Spinal cord (tissue), 10 donors: ENCODE measurements around the gene GTPBP6. TPM values are rescaled to one million over a fixed set of nuclear protein-coding genes. Genes with fewer than 3 reads are reported as not detected.
"Not testable (repeated sequence)": the region's sequence is repeated elsewhere in the genome, so short reads cannot be mapped to it uniquely, and the experiment has no call there.

Experiments
- DNase-seq, 6 donors: peaks; one replicate each; pipeline versions ENCODE4 v3.0.0 to v3.0.0-alpha.2; 2013 to 2015; ENCODE audit warnings: low spot score in 6 of 6, low read depth in 4 of 6
- H3K27ac ChIP-seq: one replicate; pipeline ENCODE4 v1.5.1; 2013; ENCODE audit warnings: low read depth, low read length, control low read depth
- H3K27me3 ChIP-seq: one replicate; pipeline ENCODE4 v1.6.1; 2013; ENCODE audit warnings: low read length; ENCODE audit not compliant: control insufficient read depth, insufficient read depth
- H3K36me3 ChIP-seq: one replicate; pipeline ENCODE4 v1.6.1; 2013; ENCODE audit warnings: low read length; ENCODE audit not compliant: control insufficient read depth, insufficient read depth
- H3K4me1 ChIP-seq: one replicate; pipeline ENCODE4 v1.6.1; 2013; ENCODE audit warnings: low read length; ENCODE audit not compliant: control insufficient read depth, insufficient read depth
- H3K4me3 ChIP-seq: one replicate; pipeline ENCODE4 v1.5.1; 2013; ENCODE audit warnings: low read depth, low read length, control low read depth
- H3K9me3 ChIP-seq: one replicate; pipeline ENCODE4 v1.6.1; 2013; ENCODE audit warnings: low read length; ENCODE audit not compliant: control insufficient read depth, insufficient read depth
- WGBS: methylation state at CpG from one replicate; pipeline ENCODE4 v1.1.5; 2013; ENCODE audit warnings: missing lambda C conversion rate; ENCODE audit not compliant: insufficient coverage; 5-methylcytosine and 5-hydroxymethylcytosine counted together
- polyA plus RNA-seq, 2 donors: library from polyadenylated mRNA; unstranded; fragments of 120-200 nt; gene quantifications; one replicate each; pipeline ENCODE4 v1.2.1, GENCODE V29; 2013; ENCODE audit not compliant: insufficient read length in 2 of 2
- total RNA-seq, 2 donors: library from RNA; depleted of rRNA in 1 of 2; stranded (reverse); fragments of 120-200 nt in 1 of 2; fragments of >200 nt in 1 of 2; gene quantifications; one replicate each; pipeline versions ENCODE4 v1.2.3 to v1.2.4, GENCODE V29; 2013 to 2014
- donor health status: healthy.

GTPBP6 gene
- total and polyA plus RNA-seq, 4 donors: 10.8 to 88.3 (median 47.7) TPM

- no peaks in the 10 kb centered on the region for H3K36me3 ChIP-seq
- H3K4me1 ChIP-seq: peaks cover 8% of the 10 kb centered on the region
- no peak overlapping the region for H3K27ac ChIP-seq
- DNase-seq: no peak
- H3K27me3 ChIP-seq: peaks cover 5% of the 10 kb centered on the region
- no peak overlapping the region for H3K4me3 ChIP-seq
- WGBS: 85% methylated on average over 9 of the region's 21 CpGs
- no peaks in the 10 kb centered on the region for H3K9me3 ChIP-seq
Observed at GRCh38 chrX:270848-271367, 47.7 kb downstream of the GTPBP6 start.

- no peak overlapping the region for H3K27ac ChIP-seq
- no peaks in the 10 kb centered on the region for H3K4me1 ChIP-seq
- no peaks in the 10 kb centered on the region for H3K27me3 ChIP-seq
- no peak for DNase-seq
- WGBS: 85% methylated on average over 30 of the region's 33 CpGs
- H3K4me3 ChIP-seq: no peak overlapping the region
- H3K36me3 ChIP-seq: no peaks in the 10 kb centered on the region
- H3K9me3 ChIP-seq: no peaks in the 10 kb centered on the region
Observed at GRCh38 chrX:267771-268261, 50.8 kb downstream of the GTPBP6 start.

GRCh38 chrX:265502-265901, 53.1 kb downstream of the GTPBP6 start:
- no peaks in the 10 kb centered on the region for H3K4me1 ChIP-seq
- WGBS: 87% methylated on average over 7 of the region's 8 CpGs
- DNase-seq: no peak
- no peaks in the 10 kb centered on the region for H3K36me3 ChIP-seq
- H3K9me3 ChIP-seq: no peaks in the 10 kb centered on the region
- no peak overlapping the region for H3K4me3 ChIP-seq
- H3K27ac ChIP-seq: no peak overlapping the region
- peaks cover 2% of the 10 kb centered on the region for H3K27me3 ChIP-seq

DNA sequence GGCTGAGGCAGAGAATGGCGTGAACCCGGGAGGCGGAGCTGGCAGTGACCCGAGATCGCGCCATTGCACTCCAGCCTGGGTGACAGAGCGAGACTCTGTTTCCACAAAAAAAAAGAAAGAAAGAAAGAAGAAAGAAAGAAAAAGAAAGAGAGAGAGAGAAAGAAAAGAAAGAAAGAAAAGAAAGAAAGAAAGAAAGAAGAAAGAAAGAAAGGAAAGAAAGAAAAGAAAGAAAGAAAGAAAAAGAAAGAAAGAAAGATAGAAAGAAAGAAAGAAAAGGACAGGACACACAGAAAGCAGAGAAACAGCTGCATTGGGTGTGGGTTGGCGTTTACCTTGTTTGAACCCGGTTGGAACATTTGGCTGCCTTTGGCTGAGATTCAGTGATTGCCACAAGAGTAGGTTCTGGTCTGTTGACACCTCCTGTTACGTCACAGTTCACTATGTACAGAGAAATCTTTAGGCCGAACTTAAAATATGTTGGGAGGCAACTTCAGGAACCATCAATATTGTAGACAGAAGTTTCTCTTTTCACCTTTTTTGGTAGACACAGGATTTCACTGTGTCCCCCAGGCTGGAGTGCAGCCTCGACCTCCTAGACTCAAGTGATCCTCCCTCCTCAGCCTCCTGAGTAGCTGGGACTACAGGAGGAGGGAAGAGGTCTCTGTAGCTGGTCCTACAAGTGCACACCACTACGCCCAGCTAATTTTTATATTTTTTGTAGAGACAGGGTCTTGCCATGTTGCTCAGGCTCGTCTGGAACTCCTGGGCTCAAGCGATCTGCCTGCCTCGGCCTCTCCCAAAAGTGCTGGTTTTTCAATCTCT, 53.8 kb downstream of the GTPBP6 start:
- Histone ChIP-seq H3K27ac (no peak overlapping the region), H3K27me3 (peaks cover 2% of the 10 kb centered on the region), H3K9me3 (no peaks in the 10 kb centered on the region), H3K4me3 (no peak overlapping the region), H3K4me1 (no peaks in the 10 kb centered on the region), H3K36me3 (no peaks in the 10 kb centered on the region)
- 94% methylated on average over 12 of the region's 16 CpGs for WGBS
- DNase-seq: no peak

DNA sequence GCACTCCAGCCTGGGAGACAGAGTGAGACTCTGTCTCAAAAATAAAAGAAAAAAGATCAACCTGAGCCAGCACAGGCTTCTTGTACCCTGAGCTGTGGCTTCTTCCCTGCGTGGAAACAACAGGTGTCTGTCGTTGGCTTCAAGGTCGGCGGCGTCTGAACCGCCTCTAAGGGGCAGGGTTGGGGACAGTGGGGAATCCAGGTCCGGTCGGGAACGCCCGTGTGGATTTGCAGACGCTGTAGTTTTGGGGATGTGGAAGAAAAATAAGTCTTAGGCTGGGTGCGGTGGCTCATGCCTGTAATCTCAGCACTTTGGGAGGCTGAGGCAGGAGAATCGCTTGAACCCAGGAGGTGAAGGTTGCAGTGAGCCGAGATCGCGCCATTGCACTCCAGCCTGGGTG, 54.6 kb downstream of the GTPBP6 start:
- H3K4me3 ChIP-seq, H3K36me3 ChIP-seq, H3K4me1 ChIP-seq, DNase-seq, H3K27ac ChIP-seq, H3K9me3 ChIP-seq, H3K27me3 ChIP-seq: not testable (repeated sequence)
- WGBS: 88% methylated on average over 13 of the region's 16 CpGs

- no peaks in the 10 kb centered on the region for H3K9me3 ChIP-seq
- H3K36me3 ChIP-seq: no peaks in the 10 kb centered on the region
- no peak overlapping the region for H3K4me3 ChIP-seq
- WGBS: 69% methylated on average over 5 of the region's 13 CpGs
- peaks cover 2% of the 10 kb centered on the region for H3K27me3 ChIP-seq
- no peak overlapping the region for H3K27ac ChIP-seq
- no peak for DNase-seq
- no peaks in the 10 kb centered on the region for H3K4me1 ChIP-seq
Observed at GRCh38 chrX:262381-262909, 56.2 kb downstream of the GTPBP6 start.

DNA sequence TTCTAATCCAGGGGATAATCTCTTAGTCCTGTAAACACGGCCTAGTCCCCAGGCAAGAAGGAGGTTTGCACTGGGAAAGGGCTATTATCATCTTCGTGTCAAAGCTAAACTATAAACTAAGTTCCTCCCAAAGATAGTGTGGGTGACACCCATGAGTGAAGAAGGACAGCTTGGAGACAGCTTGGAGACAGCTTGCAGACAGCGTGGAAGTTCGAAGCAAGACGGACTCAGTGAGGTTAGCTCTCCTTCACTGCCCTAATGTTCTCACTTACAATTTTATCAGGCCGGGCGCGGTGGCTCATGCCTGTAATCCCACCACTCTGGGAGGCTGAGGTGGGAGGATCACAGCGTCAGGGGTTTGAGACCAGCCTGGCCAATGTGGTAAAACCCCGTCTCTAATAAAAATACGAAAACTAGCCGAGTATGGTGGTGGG, 56.7 kb downstream of the GTPBP6 start:
- H3K9me3 ChIP-seq: no peaks in the 10 kb centered on the region
- H3K27me3 ChIP-seq: peaks cover 2% of the 10 kb centered on the region
- H3K4me3 ChIP-seq: no peak overlapping the region
- DNase-seq: no peak
- no peaks in the 10 kb centered on the region for H3K4me1 ChIP-seq
- H3K27ac ChIP-seq: no peak overlapping the region
- no peaks in the 10 kb centered on the region for H3K36me3 ChIP-seq
- 67% methylated on average over 6 of the region's 12 CpGs for WGBS

- H3K4me1 ChIP-seq: no peaks in the 10 kb centered on the region
- no peaks in the 10 kb centered on the region for H3K9me3 ChIP-seq
- H3K36me3 ChIP-seq: no peaks in the 10 kb centered on the region
- 41% methylated on average over 28 of the region's 32 CpGs for WGBS
- no peak for DNase-seq
- H3K27ac ChIP-seq: no peak overlapping the region
- H3K27me3 ChIP-seq: peaks cover 2% of the 10 kb centered on the region
- H3K4me3 ChIP-seq: no peak overlapping the region
Observed at GRCh38 chrX:261167-261918, 57.3 kb downstream of the GTPBP6 start.

GRCh38 chrX:259692-260355, 58.8 kb downstream of the GTPBP6 start:
- Histone ChIP-seq H3K4me1 (no peaks in the 10 kb centered on the region), H3K9me3 (no peaks in the 10 kb centered on the region), H3K27ac (no peak overlapping the region), H3K27me3 (peaks cover 2% of the 10 kb centered on the region), H3K36me3 (no peaks in the 10 kb centered on the region), H3K4me3 (no peak overlapping the region)
- DNase-seq: no peak
- 65% methylated on average over 14 of the region's 21 CpGs for WGBS
